Stimulated activated CD4-positive, alpha-beta T cell treated with anti-CD3 and anti-CD28 coated beads, Interleukin-1b, Interleukin-23, amount 100 ng/mL, for 1 hour (primary cell): ENCODE results near the gene MAPK4.
"Not testable (repeated sequence)": the region's sequence is repeated elsewhere in the genome, so short reads cannot be mapped to it uniquely, and the experiment has no call there.

ENCODE experiments used
- DNase-seq, 2 donors: peaks; one replicate each; pipeline ENCODE4 v3.0.0-alpha.2; 2020; ENCODE audit warnings: low read depth in 2 of 2

The MAPK4 gene

GRCh38 chr18:50573679-50574078 is 13.8 kb downstream of the MAPK4 start:
- DNase-seq: no peak

- DNase-seq: no peak
Measured at GRCh38 chr18:50578030-50578429, 18.1 kb downstream of the MAPK4 start.

GRCh38 chr18:50578651-50579050 is 18.8 kb downstream of the MAPK4 start:
- no peak for DNase-seq

- no peak for DNase-seq
Measured at GRCh38 chr18:50579061-50579774, 19.3 kb downstream of the MAPK4 start.

GRCh38 chr18:50581517-50581916 is 21.6 kb downstream of the MAPK4 start:
- no peak for DNase-seq

- no peak for DNase-seq
Measured at GRCh38 chr18:50582500-50582899, 22.6 kb downstream of the MAPK4 start.

GRCh38 chr18:50586710-50587109 is 26.8 kb downstream of the MAPK4 start:
- DNase-seq: no peak

GRCh38 chr18:50590593-50590992 is 30.7 kb downstream of the MAPK4 start:
- DNase-seq: no peak

GRCh38 chr18:50594012-50594411 is 34.1 kb downstream of the MAPK4 start:
- no peak for DNase-seq

GRCh38 chr18:50594942-50595341 is 35.1 kb downstream of the MAPK4 start:
- DNase-seq: no peak

GRCh38 chr18:50602466-50602865 is 42.6 kb downstream of the MAPK4 start:
- DNase-seq: no peak

GRCh38 chr18:50606609-50607008 is 46.7 kb downstream of the MAPK4 start:
- DNase-seq: no peak

GRCh38 chr18:50607378-50607926 is 47.6 kb downstream of the MAPK4 start:
- no peak for DNase-seq

- not testable (repeated sequence) for DNase-seq
Measured at GRCh38 chr18:50609171-50609570, 49.3 kb downstream of the MAPK4 start.

- no peak for DNase-seq
Measured at GRCh38 chr18:50610349-50610748, 50.5 kb downstream of the MAPK4 start.

GRCh38 chr18:50611529-50611941 is 51.6 kb downstream of the MAPK4 start:
- DNase-seq: no peak

GRCh38 chr18:50614838-50615237 is 55.0 kb downstream of the MAPK4 start:
- DNase-seq: no peak

GRCh38 chr18:50616484-50617048 is 56.7 kb downstream of the MAPK4 start:
- DNase-seq: no peak

- DNase-seq: no peak
Measured at GRCh38 chr18:50619861-50620275, 60.0 kb downstream of the MAPK4 start.

- DNase-seq: no peak
Measured at GRCh38 chr18:50620319-50620718, 60.4 kb downstream of the MAPK4 start.

GRCh38 chr18:50621366-50621765 is 61.5 kb downstream of the MAPK4 start:
- no peak for DNase-seq

GRCh38 chr18:50622320-50622719 is 62.4 kb downstream of the MAPK4 start:
- DNase-seq: no peak

- DNase-seq: no peak
Measured at GRCh38 chr18:50622865-50623393, 63.0 kb downstream of the MAPK4 start.
